Coronary artery (tissue), 2 donors: ENCODE measurements around the gene HNRNPK.

Source experiments
- DNase-seq: peaks from one replicate; pipeline ENCODE4 v3.0.0-alpha.2; 2017; ENCODE audit warnings: low spot score
- H3K27ac ChIP-seq, 2 donors: fragments of 200-600 bp; sonication (generic); one replicate each; pipeline ENCODE4 v1.5.1; 2016 to 2019
- H3K4me3 ChIP-seq: fragments of 200-600 bp; sonication (generic); 2 replicates; pipeline ENCODE4 v1.5.1; 2016; ENCODE audit warnings: mild to moderate bottlenecking, moderate library complexity
- TF ChIP-seq, protein P1 (sequence below): fragments of 200-600 bp; sonication (generic); IDR thresholded peaks from one replicate; pipeline ENCODE4 v1.5.1; 2019; ENCODE audit warnings: antibody characterized with exemption

HNRNPK gene

DNA sequence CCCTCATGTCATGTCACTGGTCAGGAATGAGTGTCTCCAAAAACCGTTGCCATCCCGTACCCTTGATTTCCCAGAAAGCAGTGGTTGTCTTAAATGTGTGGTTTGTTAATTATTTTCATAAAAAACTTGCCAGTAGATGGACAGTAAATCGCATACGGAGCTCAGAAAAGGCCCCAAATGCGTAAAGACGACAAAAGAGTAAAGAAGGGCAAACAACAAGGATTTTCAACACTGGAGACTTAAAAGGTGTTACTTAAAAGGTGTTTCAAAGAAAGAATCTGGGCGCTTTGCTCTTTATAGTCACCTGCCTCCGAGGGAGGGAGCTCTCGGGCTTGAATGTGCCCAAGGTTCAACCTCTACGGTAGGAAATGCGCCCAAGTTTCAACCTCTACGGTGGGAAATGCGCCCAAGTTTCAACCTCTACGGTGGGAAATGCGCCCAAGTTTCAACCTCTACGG lies 59.5 kb downstream of the HNRNPK start:
- H3K27ac ChIP-seq, result peak overlapping the region; percentile 98
- DNase-seq, result no peak

GRCh38 chr9:83919111-83919510 lies 60.9 kb downstream of the HNRNPK start:
- no peak overlapping the region for H3K27ac ChIP-seq
- TF ChIP-seq, protein P1, sequence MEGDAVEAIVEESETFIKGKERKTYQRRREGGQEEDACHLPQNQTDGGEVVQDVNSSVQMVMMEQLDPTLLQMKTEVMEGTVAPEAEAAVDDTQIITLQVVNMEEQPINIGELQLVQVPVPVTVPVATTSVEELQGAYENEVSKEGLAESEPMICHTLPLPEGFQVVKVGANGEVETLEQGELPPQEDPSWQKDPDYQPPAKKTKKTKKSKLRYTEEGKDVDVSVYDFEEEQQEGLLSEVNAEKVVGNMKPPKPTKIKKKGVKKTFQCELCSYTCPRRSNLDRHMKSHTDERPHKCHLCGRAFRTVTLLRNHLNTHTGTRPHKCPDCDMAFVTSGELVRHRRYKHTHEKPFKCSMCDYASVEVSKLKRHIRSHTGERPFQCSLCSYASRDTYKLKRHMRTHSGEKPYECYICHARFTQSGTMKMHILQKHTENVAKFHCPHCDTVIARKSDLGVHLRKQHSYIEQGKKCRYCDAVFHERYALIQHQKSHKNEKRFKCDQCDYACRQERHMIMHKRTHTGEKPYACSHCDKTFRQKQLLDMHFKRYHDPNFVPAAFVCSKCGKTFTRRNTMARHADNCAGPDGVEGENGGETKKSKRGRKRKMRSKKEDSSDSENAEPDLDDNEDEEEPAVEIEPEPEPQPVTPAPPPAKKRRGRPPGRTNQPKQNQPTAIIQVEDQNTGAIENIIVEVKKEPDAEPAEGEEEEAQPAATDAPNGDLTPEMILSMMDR, result no peak
- DNase-seq, result no peak
- no peak overlapping the region for H3K4me3 ChIP-seq

More for the DNA sequence above, 59.5 kb downstream of the HNRNPK start:
- TF ChIP-seq, protein P1, result no peak
- peak overlapping the region; percentile 94 for H3K4me3 ChIP-seq
